ENCODE measurements around the gene ZNF324. TPM values are rescaled to one million over a fixed set of nuclear protein-coding genes. Genes with fewer than 3 reads are reported as not detected.

ZNF324 gene
- total and polyA plus RNA-seq, 9 of the 15 experiments (the other 6 are each of a cell fraction or from before 2014, with no cell fraction given): 0.92 to 16.4 (median 5.3) TPM

- TF ChIP-seq CBX2 (IDR thresholded peaks at IDR 0.05; ENCODE audit: insufficient read depth, low read length, poor library complexity, severe bottlenecking) (no peak), HNRNPH1 (optimal IDR thresholded peaks at IDR 0.05; ENCODE audit: low read depth, low read length) (no peak), PHB2 (IDR thresholded peaks at IDR 0.05; ENCODE audit: low read depth) (no peak), RBM15 (IDR thresholded peaks at IDR 0.05; ENCODE audit: insufficient read depth, low read length) (no peak), NR2C2 (CRISPR knock-in tag; IDR thresholded peaks at IDR 0.05) (peak; percentile 93), NR2C2 (tag; IDR thresholded peaks at IDR 0.05) (peak; percentile 95), TCFL5 (CRISPR knock-in tag; conservative IDR thresholded peaks at IDR 0.05) (no peak), RBFOX2 (IDR thresholded peaks at IDR 0.05; ENCODE audit: low read depth, low read length) (peak; percentile 97), ZNF77 (CRISPR knock-in tag; IDR thresholded peaks at IDR 0.05) (no peak), ZNF445 (CRISPR knock-in tag; IDR thresholded peaks at IDR 0.05; ENCODE audit: low read depth) (no peak), ZNF311 (CRISPR knock-in tag; IDR thresholded peaks at IDR 0.05) (no peak), PTTG1 (tag; IDR thresholded peaks at IDR 0.05; ENCODE audit: low read depth) (no peak), RCOR1 (IDR thresholded peaks at IDR 0.05; ENCODE audit: borderline replicate concordance in 1 of 2, low read depth in 2 of 2, low read length in 2 of 2) (peak in 1 of 2 experiments; percentile 63; a peak in 1 of 4 replicates), ZNF316 (IDR thresholded peaks at IDR 0.05) (no peak), MYC (IDR thresholded peaks at IDR 0.05; ENCODE audit: low read depth, low read length) (peak; percentile 86), MYC (CRISPR knock-in tag; IDR thresholded peaks at IDR 0.05; ENCODE audit: borderline replicate concordance, low read depth) (peak; percentile 88), SMC3 (conservative IDR thresholded peaks at IDR 0.05; ENCODE audit: insufficient read depth, low read depth, low read length) (peak; percentile 59), CHD2 (IDR thresholded peaks at IDR 0.05; ENCODE audit: low read depth, low read length) (peak; percentile 32), WHSC1 (IDR thresholded peaks at IDR 0.05; ENCODE audit: low read length) (no peak), HDAC6 (IDR thresholded peaks at IDR 0.05; ENCODE audit: low read depth, low read length) (no peak), KAT7 (CRISPR knock-in tag; IDR thresholded peaks at IDR 0.05; ENCODE audit: borderline replicate concordance) (peak; percentile 85; the same call in 1 of the 2 replicates), PRMT5 (CRISPR knock-in tag; IDR thresholded peaks at IDR 0.05) (no peak), CHD1 (IDR thresholded peaks at IDR 0.05; ENCODE audit: low read length) (peak; percentile 84), LARP7 (IDR thresholded peaks at IDR 0.05) (0 out of 2 replicates have a peak, but pooled peaks have one; percentile 54)
- TF ChIP-seq, protein P1, sequence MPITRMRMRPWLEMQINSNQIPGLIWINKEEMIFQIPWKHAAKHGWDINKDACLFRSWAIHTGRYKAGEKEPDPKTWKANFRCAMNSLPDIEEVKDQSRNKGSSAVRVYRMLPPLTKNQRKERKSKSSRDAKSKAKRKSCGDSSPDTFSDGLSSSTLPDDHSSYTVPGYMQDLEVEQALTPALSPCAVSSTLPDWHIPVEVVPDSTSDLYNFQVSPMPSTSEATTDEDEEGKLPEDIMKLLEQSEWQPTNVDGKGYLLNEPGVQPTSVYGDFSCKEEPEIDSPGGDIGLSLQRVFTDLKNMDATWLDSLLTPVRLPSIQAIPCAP (CRISPR knock-in tag; IDR thresholded peaks at IDR 0.05; ENCODE audit: borderline replicate concordance): peak; percentile 88; the same call in 1 of the 2 replicates
- TF ChIP-seq, protein P2, sequence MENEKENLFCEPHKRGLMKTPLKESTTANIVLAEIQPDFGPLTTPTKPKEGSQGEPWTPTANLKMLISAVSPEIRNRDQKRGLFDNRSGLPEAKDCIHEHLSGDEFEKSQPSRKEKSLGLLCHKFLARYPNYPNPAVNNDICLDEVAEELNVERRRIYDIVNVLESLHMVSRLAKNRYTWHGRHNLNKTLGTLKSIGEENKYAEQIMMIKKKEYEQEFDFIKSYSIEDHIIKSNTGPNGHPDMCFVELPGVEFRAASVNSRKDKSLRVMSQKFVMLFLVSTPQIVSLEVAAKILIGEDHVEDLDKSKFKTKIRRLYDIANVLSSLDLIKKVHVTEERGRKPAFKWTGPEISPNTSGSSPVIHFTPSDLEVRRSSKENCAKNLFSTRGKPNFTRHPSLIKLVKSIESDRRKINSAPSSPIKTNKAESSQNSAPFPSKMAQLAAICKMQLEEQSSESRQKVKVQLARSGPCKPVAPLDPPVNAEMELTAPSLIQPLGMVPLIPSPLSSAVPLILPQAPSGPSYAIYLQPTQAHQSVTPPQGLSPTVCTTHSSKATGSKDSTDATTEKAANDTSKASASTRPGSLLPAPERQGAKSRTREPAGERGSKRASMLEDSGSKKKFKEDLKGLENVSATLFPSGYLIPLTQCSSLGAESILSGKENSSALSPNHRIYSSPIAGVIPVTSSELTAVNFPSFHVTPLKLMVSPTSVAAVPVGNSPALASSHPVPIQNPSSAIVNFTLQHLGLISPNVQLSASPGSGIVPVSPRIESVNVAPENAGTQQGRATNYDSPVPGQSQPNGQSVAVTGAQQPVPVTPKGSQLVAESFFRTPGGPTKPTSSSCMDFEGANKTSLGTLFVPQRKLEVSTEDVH (IDR thresholded peaks at IDR 0.05; ENCODE audit: low read depth, partially characterized antibody): peak; percentile 95
Observed at GRCh38 chr19:58519355-58520256, 52.7 kb downstream of the ZNF324 start, which contains the start of gene ZBTB45 (continued).

Measured in K562 (cell line).